Measurements from ENCODE around the gene TMEM234.

The TMEM234 gene

DNA sequence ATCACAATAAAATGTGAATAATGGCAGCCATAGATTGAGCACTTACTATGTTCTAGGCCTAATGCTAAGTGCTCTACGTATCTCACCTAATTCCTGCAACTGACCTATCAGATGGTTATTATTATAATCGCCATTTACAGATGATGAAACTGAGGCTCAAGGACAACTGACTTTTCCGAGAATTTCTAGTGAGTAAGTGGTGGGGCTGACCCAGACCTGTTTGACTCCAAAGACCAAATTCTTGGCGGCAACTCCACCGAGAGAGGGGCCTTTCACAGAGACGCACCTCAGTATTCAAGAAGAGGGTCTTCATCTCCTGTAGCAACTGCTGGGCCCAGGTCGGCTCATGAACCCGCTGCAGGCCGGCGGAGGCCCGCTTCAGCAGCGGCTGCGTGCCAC, 573 bp downstream of the TMEM234 start:
- H2BK5ac ChIP-seq (ENCODE audit: low read length): no peak overlapping the region
- no peaks in the 10 kb centered on the region for H3K27me3 ChIP-seq (ENCODE audit: insufficient read depth, low read length, poor library complexity)
- peak overlapping the region; percentile 94 for H3K56ac ChIP-seq (ENCODE audit: low read length)
- H3K4me2 ChIP-seq (ENCODE audit: low read length): peak overlapping the region; percentile 69
- WGBS (ENCODE audit: extremely low coverage, insufficient coverage, low lambda C conversion rate): no CpG with 5 or more reads among the region's 13 CpGs
- no peak overlapping the region for H2BK120ac ChIP-seq (ENCODE audit: low read depth, low read length)
- H3K79me1 ChIP-seq (ENCODE audit: low read length): peaks cover 17% of the 10 kb centered on the region
- H3K36me3 ChIP-seq (ENCODE audit: control insufficient read depth, insufficient read depth, low read length): peaks cover 9% of the 10 kb centered on the region
- H3K23ac ChIP-seq (ENCODE audit: low read length): no peak overlapping the region
- peaks cover 16% of the 10 kb centered on the region for H3K79me2 ChIP-seq (ENCODE audit: control insufficient read depth, insufficient read depth, low read length)
- peak overlapping the region; percentile 33 for H3K18ac ChIP-seq (ENCODE audit: low read length)
- peak overlapping the region; percentile 7 for H3K27ac ChIP-seq (ENCODE audit: low read depth, low read length)
- H4K8ac ChIP-seq (ENCODE audit: low read depth, low read length): no peak overlapping the region
- H3K9ac ChIP-seq (ENCODE audit: low read length): peak overlapping the region; percentile 85
- H2BK15ac ChIP-seq (replicated peaks; ENCODE audit: low read depth): no peak overlapping the region
- peaks cover 5% of the 10 kb centered on the region for H3K4me1 ChIP-seq (ENCODE audit: control insufficient read depth, low read depth, low read length)
- H3K4me3 ChIP-seq (ENCODE audit: low read length): peak overlapping the region; percentile 83
- no peak overlapping the region for H4K5ac ChIP-seq (ENCODE audit: low read length)
- H3K4ac ChIP-seq (ENCODE audit: low read depth, low read length): no peak overlapping the region
- no peak overlapping the region for H2AK5ac ChIP-seq (ENCODE audit: low read length)
- DNase-seq: no peak

GRCh38 chr1:32220746-32221580, 1.2 kb downstream of the TMEM234 start:
- Histone ChIP-seq H3K23ac (ENCODE audit: low read length) (peak overlapping the region; percentile 17), H2BK5ac (ENCODE audit: low read length) (peak overlapping the region; percentile 11), H3K9ac (ENCODE audit: low read length) (peak overlapping the region; percentile 85), H3K36me3 (ENCODE audit: control insufficient read depth, insufficient read depth, low read length) (peaks cover 8% of the 10 kb centered on the region), H3K4me1 (ENCODE audit: control insufficient read depth, low read depth, low read length) (peaks cover 5% of the 10 kb centered on the region), H3K56ac (ENCODE audit: low read length) (peak overlapping the region; percentile 94), H3K4ac (ENCODE audit: low read depth, low read length) (no peak overlapping the region), H2BK15ac (replicated peaks; ENCODE audit: low read depth) (no peak overlapping the region), H3K27ac (ENCODE audit: low read depth, low read length) (no peak overlapping the region), H4K8ac (ENCODE audit: low read depth, low read length) (no peak overlapping the region), H2AK5ac (ENCODE audit: low read length) (peak overlapping the region; percentile 25), H3K79me1 (ENCODE audit: low read length) (peaks cover 17% of the 10 kb centered on the region), H4K5ac (ENCODE audit: low read length) (no peak overlapping the region), H3K79me2 (ENCODE audit: control insufficient read depth, insufficient read depth, low read length) (peaks cover 16% of the 10 kb centered on the region), H3K4me3 (ENCODE audit: low read length) (peak overlapping the region; percentile 83), H2BK120ac (ENCODE audit: low read depth, low read length) (no peak overlapping the region), H3K18ac (ENCODE audit: low read length) (no peak overlapping the region), H3K4me2 (ENCODE audit: low read length) (peak overlapping the region; percentile 69), H3K27me3 (ENCODE audit: insufficient read depth, low read length, poor library complexity) (no peaks in the 10 kb centered on the region)
- no CpG with 5 or more reads among the region's 4 CpGs for WGBS (ENCODE audit: extremely low coverage, insufficient coverage, low lambda C conversion rate)
- DNase-seq: no peak

DNA sequence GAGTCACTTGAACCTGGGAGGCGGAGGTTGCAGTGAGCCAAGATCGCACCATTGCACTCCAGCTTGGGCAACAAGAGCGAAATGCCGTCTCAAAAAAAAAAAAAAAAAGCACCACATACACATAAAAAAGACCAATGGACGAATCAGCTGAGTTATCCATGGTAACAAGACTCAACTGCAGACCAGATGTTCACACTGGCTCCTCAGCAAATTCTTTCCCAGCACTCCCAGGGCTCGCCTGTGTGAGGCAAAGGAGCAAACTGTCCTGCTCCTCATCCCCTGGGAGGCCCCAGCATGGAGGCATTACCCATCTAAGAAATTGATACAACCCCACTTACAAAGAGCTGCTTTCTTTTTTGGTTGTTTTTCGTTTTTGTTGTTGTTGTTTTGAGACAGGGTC, 3.1 kb downstream of the TMEM234 start:
- H2AK5ac ChIP-seq (ENCODE audit: low read length): no peak overlapping the region
- H4K8ac ChIP-seq (ENCODE audit: low read depth, low read length): no peak overlapping the region
- H3K79me1 ChIP-seq (ENCODE audit: low read length): peaks cover 14% of the 10 kb centered on the region
- no peaks in the 10 kb centered on the region for H3K27me3 ChIP-seq (ENCODE audit: insufficient read depth, low read length, poor library complexity)
- H3K18ac ChIP-seq (ENCODE audit: low read length): no peak overlapping the region
- H3K79me2 ChIP-seq (ENCODE audit: control insufficient read depth, insufficient read depth, low read length): peaks cover 14% of the 10 kb centered on the region
- H3K27ac ChIP-seq (ENCODE audit: low read depth, low read length): no peak overlapping the region
- no peak overlapping the region for H4K5ac ChIP-seq (ENCODE audit: low read length)
- H3K4ac ChIP-seq (ENCODE audit: low read depth, low read length): no peak overlapping the region
- H3K23ac ChIP-seq (ENCODE audit: low read length): no peak overlapping the region
- H3K9ac ChIP-seq (ENCODE audit: low read length): no peak overlapping the region
- no CpG with 5 or more reads among the region's 7 CpGs for WGBS (ENCODE audit: extremely low coverage, insufficient coverage, low lambda C conversion rate)
- H2BK120ac ChIP-seq (ENCODE audit: low read depth, low read length): no peak overlapping the region
- peaks cover 5% of the 10 kb centered on the region for H3K36me3 ChIP-seq (ENCODE audit: control insufficient read depth, insufficient read depth, low read length)
- no peak overlapping the region for H2BK15ac ChIP-seq (replicated peaks; ENCODE audit: low read depth)
- DNase-seq: no peak
- H3K56ac ChIP-seq (ENCODE audit: low read length): no peak overlapping the region
- no peak overlapping the region for H3K4me2 ChIP-seq (ENCODE audit: low read length)
- no peak overlapping the region for H3K4me3 ChIP-seq (ENCODE audit: low read length)
- no peak overlapping the region for H2BK5ac ChIP-seq (ENCODE audit: low read length)
- peaks cover 5% of the 10 kb centered on the region for H3K4me1 ChIP-seq (ENCODE audit: control insufficient read depth, low read depth, low read length)

- no peak overlapping the region for H3K56ac ChIP-seq (ENCODE audit: low read length)
- H3K4me1 ChIP-seq (ENCODE audit: control insufficient read depth, low read depth, low read length): peaks cover 5% of the 10 kb centered on the region
- no peak overlapping the region for H3K27ac ChIP-seq (ENCODE audit: low read depth, low read length)
- H2BK15ac ChIP-seq (replicated peaks; ENCODE audit: low read depth): no peak overlapping the region
- DNase-seq: no peak
- no peak overlapping the region for H2BK5ac ChIP-seq (ENCODE audit: low read length)
- WGBS (ENCODE audit: extremely low coverage, insufficient coverage, low lambda C conversion rate): no CpG with 5 or more reads among the region's 5 CpGs
- H3K4me3 ChIP-seq (ENCODE audit: low read length): no peak overlapping the region
- no peak overlapping the region for H2BK120ac ChIP-seq (ENCODE audit: low read depth, low read length)
- H3K79me2 ChIP-seq (ENCODE audit: control insufficient read depth, insufficient read depth, low read length): no peaks in the 10 kb centered on the region
- no peak overlapping the region for H3K4me2 ChIP-seq (ENCODE audit: low read length)
- H2AK5ac ChIP-seq (ENCODE audit: low read length): no peak overlapping the region
- no peaks in the 10 kb centered on the region for H3K27me3 ChIP-seq (ENCODE audit: insufficient read depth, low read length, poor library complexity)
- H4K5ac ChIP-seq (ENCODE audit: low read length): no peak overlapping the region
- no peak overlapping the region for H3K18ac ChIP-seq (ENCODE audit: low read length)
- H3K23ac ChIP-seq (ENCODE audit: low read length): no peak overlapping the region
- H3K4ac ChIP-seq (ENCODE audit: low read depth, low read length): no peak overlapping the region
- H3K79me1 ChIP-seq (ENCODE audit: low read length): peaks cover 4% of the 10 kb centered on the region
- H4K8ac ChIP-seq (ENCODE audit: low read depth, low read length): no peak overlapping the region
- H3K9ac ChIP-seq (ENCODE audit: low read length): no peak overlapping the region
- H3K36me3 ChIP-seq (ENCODE audit: control insufficient read depth, insufficient read depth, low read length): peaks cover 4% of the 10 kb centered on the region
Observed at GRCh38 chr1:32216566-32216965, 5.6 kb downstream of the TMEM234 start.

DNA sequence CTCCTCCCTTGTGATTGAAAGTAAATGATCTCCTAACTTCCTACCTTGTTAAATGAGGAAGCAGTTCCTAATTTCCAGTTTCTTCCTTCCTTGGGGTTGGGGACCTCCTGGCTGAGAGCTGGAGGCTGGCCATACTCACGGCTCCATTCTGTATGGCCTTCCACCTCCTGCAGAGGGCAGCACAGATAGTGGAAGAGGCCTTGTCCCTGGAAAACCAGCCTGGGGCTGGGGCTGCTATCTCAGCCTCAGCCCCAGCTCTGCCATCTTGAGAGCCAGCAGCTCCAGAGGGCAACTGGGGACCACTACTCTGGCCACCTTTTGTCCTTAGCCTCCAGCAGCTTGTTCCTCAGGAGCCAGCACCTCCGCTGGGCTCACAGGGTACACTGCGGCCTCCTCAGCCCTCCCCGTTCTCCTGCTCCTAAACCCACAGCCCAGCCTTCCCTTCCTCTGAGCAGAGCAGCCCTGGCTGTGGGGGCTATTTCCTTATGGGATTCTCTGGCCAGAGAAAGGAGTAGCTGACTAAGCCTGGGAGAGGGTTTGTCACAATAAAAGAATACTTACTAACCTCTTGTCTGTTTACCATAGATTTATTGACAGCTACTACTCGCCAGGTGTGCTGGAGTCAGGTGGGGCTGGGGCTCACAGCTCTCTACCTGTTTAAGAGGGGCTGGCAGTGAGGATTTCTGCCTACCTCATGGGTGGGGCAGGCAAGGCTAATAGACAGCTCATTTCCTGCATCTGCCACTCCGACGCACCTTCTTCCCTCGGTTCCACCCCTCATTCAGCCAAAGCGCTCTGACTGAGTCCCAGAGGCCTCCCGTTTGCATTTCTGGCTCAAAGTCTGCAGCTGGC, 6.3 kb downstream of the TMEM234 start:
- no peak overlapping the region for H2AK5ac ChIP-seq (ENCODE audit: low read length)
- no peak overlapping the region for H3K4me2 ChIP-seq (ENCODE audit: low read length)
- H3K4me3 ChIP-seq (ENCODE audit: low read length): no peak overlapping the region
- DNase-seq: peak; percentile 87
- H3K23ac ChIP-seq (ENCODE audit: low read length): no peak overlapping the region
- H3K4ac ChIP-seq (ENCODE audit: low read depth, low read length): no peak overlapping the region
- no peak overlapping the region for H4K5ac ChIP-seq (ENCODE audit: low read length)
- no peak overlapping the region for H4K8ac ChIP-seq (ENCODE audit: low read depth, low read length)
- H3K9ac ChIP-seq (ENCODE audit: low read length): no peak overlapping the region
- H3K4me1 ChIP-seq (ENCODE audit: control insufficient read depth, low read depth, low read length): no peaks in the 10 kb centered on the region
- H3K79me2 ChIP-seq (ENCODE audit: control insufficient read depth, insufficient read depth, low read length): no peaks in the 10 kb centered on the region
- no CpG with 5 or more reads among the region's 10 CpGs for WGBS (ENCODE audit: extremely low coverage, insufficient coverage, low lambda C conversion rate)
- no peak overlapping the region for H2BK120ac ChIP-seq (ENCODE audit: low read depth, low read length)
- H2BK15ac ChIP-seq (replicated peaks; ENCODE audit: low read depth): no peak overlapping the region
- H3K56ac ChIP-seq (ENCODE audit: low read length): no peak overlapping the region
- no peaks in the 10 kb centered on the region for H3K27me3 ChIP-seq (ENCODE audit: insufficient read depth, low read length, poor library complexity)
- no peak overlapping the region for H3K27ac ChIP-seq (ENCODE audit: low read depth, low read length)
- no peak overlapping the region for H2BK5ac ChIP-seq (ENCODE audit: low read length)
- no peaks in the 10 kb centered on the region for H3K79me1 ChIP-seq (ENCODE audit: low read length)
- H3K18ac ChIP-seq (ENCODE audit: low read length): no peak overlapping the region
- peaks cover 4% of the 10 kb centered on the region for H3K36me3 ChIP-seq (ENCODE audit: control insufficient read depth, insufficient read depth, low read length)

Data from mesendoderm (in vitro differentiated cells).